HG03066 (cell line): ENCODE data around the gene FAM124B.

Source experiments
- ATAC-seq: cut with Tn5 transposase; IDR thresholded peaks from one replicate; pipeline ENCODE4 v1.9.1; 2021; ENCODE audit warnings: low read depth; ENCODE audit not compliant: unreplicated experiment

Gene FAM124B

DNA sequence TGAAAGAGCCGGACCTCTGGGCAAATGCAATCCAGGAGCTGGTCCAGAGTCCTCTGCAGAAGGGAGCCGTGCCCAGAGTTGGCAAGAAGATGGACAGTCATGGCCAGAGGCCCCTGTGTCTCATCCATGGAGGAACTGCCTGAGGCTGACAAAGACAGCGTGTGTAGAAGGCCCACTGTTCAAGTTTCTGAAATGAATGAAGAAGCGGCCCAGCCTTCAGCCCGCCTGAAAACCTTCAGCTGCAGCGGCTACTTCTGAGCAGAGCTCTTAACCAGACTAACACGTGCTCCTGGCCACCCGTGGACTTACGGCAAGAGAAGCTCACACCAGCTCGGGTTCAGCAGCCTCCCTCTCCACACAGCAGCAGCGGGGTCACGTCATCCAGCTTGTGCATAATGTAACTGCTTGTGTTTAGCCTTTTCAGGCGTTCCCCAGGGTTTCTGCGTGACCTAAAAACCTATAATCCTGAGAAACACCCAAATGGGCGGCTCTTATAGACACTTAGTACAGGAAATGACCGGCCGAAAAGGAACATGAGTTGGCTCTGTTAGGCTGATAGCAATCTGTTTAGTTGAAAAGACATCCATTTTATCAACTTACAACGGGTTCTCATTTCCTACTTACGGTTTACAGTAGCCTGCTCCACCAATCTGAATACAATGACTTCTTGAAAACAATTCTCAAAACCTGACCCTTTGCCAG, at the start of gene FAM124B:
TSS of gene FAM124B (minus strand) at position 467 of the 702 bp plus-strand sequence. CDS start at position 128, 339 bp downstream.
- ATAC-seq: no peak

DNA sequence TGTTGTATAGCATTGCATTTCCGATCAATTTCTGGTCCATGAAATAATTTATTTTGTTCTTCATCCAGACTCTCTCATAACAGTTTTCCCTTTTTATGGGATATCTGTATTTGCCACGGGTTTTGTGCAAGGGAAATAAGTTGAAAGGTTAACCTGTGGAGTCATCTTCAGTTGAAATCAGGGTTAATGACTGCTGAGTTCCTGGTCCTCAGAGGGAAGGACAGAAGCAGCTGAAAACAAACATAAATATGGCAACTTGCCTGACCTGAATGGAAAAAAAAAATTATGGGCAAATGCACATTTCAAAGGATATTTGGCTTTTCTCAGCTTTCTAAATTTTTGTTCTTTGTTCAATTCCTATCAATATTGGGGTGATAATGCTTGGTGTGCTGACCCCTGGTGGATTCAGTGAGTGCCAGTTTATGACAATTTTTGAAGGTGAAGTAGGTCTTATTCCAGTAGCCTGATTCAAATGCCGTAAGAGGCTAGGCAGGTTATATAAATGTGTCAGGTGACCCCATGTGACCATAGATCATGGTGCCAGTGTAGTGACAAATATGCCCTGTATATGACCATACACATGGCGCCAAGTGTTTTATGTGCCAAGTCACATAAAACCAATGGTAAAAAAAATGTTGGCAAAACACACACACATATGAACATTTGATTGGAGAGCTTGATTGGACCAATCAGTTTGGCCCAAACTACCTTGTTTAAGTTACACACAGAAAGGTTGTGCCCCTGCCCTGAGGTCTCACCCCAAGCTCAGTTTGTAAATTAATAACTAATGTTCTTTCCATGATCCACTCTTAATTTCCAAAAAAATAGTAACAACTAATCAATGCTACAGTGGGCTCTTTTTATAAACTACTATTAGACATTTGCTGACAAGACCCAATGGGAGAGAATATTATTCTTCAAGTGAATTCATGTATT, 47.6 kb upstream of the FAM124B start:
- ATAC-seq: no peak

- no peak for ATAC-seq
Measured at GRCh38 chr2:224448236-224448635, 46.3 kb upstream of the FAM124B start.

GRCh38 chr2:224444783-224445182, 42.9 kb upstream of the FAM124B start:
- no peak for ATAC-seq

- no peak for ATAC-seq
Measured at GRCh38 chr2:224444021-224444420, 42.1 kb upstream of the FAM124B start.

DNA sequence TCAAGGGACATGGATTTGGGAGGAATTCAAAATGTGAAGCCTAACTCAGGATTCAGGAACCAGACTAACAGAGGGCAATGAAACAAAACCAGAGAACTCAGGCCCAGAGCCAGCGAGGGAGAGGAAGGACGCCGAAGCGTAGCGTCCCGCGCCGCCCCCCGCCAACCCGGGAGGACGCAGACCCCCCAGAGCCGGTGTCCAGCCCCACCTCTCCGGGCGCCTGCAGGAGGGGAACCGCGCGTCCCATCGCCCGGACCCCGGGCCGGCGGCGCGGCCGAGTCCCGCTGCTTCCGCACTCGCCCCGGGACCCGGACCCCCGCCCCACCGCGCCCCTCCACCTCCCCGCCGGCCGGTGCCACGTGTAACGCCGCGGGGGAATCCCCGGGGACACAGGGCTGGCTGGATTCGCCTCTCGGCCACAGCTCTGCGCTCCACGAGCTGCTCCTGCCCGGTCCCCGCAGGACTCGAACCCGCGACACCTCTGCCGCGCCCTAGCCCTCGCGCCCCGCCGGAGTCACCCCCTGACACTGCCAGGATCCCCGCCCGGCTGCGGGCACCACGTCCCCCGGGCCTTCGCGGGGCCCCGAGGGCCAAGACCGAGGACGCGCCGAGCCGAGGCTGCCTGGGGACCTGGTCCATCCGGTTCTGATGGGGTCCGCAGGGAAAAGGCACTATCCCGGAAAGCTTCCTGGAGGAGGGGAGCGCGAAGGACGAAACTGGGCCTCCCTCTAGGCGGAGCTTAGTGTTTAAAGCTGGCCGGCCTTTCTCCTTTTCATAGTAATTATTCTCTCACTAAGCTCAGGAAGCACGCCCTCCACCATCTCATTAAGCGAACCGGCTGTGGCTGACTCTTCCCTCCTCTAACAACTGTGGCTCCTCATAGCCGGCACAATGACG, 40.4 kb upstream of the FAM124B start:
- ATAC-seq: no peak

DNA sequence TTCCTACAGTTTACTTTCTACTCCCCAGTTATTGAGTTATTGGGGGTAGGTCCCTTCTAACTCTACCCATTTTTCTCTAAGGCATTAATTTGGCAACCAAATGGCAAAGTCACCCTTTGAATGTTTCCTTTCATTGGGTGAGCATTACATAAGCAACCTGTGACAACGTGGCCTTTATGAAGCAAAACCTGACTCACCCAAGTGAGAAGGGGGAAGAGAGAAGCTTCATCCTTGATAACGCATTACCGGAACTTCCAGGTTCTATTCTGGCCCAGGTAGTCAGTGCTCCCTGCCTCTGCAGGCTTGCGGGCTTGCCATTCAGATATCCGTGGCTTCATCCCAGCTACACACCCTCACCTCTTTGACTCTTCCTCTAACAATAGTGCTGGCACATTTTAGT, 39.1 kb upstream of the FAM124B start:
- no peak for ATAC-seq

DNA sequence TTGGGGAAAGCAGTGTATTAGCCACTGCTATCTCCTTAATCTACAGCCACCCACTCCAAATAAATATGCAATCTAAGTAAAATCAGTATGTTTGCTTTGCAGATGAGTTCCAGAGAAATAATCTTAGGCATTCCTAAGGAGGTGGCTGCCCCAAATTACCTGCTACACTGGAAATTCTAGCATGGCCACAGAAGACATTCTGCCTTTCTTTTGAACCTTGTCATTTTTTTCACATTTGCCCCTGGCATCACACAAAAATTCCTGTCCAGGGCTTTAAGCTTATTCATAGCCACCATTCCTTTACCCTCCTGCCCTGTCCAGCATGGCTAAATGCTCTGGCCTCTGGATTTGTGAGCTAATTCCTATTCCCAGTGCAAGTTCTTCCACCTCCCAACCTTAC, 36.8 kb upstream of the FAM124B start:
- ATAC-seq: no peak

- no peak for ATAC-seq
Measured at GRCh38 chr2:224436634-224437033, 34.7 kb upstream of the FAM124B start.

GRCh38 chr2:224434618-224435017, 32.7 kb upstream of the FAM124B start:
- ATAC-seq: no peak

- ATAC-seq: no peak
Measured at GRCh38 chr2:224433442-224433841, 31.5 kb upstream of the FAM124B start.

DNA sequence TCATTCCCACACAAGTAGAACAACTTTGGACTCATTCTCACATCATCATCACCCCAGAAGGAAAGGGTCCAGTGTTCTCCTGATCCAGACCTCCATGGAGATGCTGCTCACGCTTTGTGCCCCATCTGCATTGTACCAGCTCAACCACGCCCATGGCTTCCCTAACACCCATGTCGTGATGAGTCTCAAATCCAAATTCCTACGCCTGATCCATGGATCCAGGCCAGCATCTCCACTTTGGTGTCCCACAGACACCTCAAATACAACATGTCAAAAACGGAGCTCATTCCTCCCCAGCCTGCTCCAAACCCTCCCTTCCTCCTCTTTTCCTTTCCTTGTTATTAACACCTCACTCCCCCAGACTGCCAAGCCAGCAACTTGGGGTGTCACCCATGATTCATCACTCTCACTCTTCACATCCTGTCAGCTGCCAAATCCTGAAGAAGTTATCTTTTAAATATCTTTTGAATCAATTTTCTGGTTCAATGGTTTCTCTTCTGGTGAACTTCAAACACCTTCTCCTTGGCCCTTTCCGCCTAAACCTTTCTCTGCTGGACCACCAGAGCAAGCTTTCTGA, 30.2 kb upstream of the FAM124B start:
- ATAC-seq: no peak

DNA sequence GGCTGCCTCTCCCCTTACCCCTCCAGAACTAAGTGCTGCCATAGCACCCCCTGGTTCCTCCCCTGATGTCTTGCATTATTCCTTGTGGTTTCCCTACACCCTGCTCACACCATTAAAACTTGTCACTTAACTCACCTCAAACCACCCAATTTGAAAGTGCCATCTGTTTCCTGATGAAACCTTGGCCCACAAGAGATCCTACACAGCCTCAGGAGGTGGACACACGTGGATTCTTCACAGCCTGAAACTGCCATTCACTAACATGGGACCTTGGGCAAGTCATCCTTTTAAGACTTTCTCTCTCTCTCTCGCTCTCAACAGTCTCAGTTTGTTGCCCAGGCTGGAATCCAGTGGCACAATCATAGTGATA, 27.5 kb upstream of the FAM124B start:
- ATAC-seq: no peak

DNA sequence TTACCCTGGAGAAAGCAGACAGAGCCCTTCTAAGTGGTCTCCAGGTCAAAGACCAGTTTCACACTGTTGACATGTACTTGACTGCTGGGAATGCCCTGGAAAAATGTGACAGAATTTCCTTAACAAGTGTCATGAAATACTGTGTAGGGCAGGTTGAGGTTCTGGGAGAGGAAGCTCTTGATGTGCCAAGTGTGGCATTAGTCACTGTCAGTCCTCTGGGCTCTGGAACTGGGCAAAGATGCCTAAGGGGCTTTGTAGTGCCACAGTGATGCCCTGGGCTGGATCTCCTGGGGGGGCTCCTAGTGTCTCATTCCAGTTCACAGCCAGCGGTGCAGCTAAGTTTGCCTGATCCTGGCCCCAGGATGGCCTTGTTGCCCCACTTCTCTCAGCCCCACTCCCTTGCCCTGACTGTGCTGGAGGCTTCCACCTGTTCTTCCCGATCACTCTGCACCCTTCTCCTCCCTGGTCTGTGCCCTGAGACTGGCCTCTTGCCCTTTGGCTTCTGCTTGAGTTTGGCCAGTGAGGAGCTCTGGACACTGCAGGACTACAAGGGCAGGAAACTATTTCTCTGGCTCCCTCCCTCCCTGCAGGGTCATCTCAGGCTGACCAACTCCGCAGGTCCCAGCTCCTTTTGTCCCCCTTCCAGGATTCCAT, 27.0 kb upstream of the FAM124B start:
- no peak for ATAC-seq

- ATAC-seq: no peak
Measured at GRCh38 chr2:224427471-224427870, 25.6 kb upstream of the FAM124B start.

GRCh38 chr2:224426656-224427055, 24.7 kb upstream of the FAM124B start:
- no peak for ATAC-seq

GRCh38 chr2:224421065-224421464, 19.2 kb upstream of the FAM124B start:
- ATAC-seq: no peak

GRCh38 chr2:224417947-224418346, 16.0 kb upstream of the FAM124B start:
- no peak for ATAC-seq

- no peak for ATAC-seq
Measured at GRCh38 chr2:224417361-224417729, 15.4 kb upstream of the FAM124B start.
